ENCODE data around the gene VNN1.

DNA sequence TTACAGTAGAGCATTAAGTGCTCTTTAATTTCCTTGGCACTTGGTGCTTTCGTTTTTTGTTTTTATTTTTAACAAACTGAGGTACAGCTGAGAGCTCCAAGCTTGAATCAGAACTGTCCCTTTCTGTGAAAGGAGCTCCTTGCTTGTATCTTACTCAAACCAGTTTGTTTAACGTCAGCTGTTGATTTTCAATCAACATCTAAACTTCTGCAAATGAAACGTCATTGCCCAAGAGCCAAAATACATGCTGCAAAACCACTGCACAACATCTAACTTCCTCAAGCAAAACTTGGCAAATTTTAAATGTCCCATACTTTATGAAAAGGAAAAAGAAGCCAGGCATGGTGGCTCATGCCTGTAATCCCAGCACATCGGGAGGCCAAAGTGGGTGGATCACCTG is 28.6 kb upstream of the VNN1 start:
- TF ChIP-seq, protein P1, sequence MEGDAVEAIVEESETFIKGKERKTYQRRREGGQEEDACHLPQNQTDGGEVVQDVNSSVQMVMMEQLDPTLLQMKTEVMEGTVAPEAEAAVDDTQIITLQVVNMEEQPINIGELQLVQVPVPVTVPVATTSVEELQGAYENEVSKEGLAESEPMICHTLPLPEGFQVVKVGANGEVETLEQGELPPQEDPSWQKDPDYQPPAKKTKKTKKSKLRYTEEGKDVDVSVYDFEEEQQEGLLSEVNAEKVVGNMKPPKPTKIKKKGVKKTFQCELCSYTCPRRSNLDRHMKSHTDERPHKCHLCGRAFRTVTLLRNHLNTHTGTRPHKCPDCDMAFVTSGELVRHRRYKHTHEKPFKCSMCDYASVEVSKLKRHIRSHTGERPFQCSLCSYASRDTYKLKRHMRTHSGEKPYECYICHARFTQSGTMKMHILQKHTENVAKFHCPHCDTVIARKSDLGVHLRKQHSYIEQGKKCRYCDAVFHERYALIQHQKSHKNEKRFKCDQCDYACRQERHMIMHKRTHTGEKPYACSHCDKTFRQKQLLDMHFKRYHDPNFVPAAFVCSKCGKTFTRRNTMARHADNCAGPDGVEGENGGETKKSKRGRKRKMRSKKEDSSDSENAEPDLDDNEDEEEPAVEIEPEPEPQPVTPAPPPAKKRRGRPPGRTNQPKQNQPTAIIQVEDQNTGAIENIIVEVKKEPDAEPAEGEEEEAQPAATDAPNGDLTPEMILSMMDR (IDR thresholded peaks at IDR 0.05; ENCODE audit: insufficient read depth, low read depth, low read length), result no peak
- no peak for TF ChIP-seq EZH2 (IDR thresholded peaks at IDR 0.05; ENCODE audit: insufficient read depth, low read length)
